Stomach (tissue), 9 donors: Measurements from ENCODE around the gene DOK3. TPM values are rescaled to one million over a fixed set of nuclear protein-coding genes. Genes with fewer than 3 reads are reported as not detected.
A peak's percentile ranks its signal among the peaks of the same experiment; 100 is the strongest.

Source experiments
- DNase-seq, 2 donors: peaks; one replicate each; pipeline versions ENCODE4 v3.0.0 to v3.0.0-alpha.2; 2013 to 2019
- H3K27ac ChIP-seq, 5 donors: fragments of 200-600 bp in 4 of 5; sonication (generic) in 4 of 5; one replicate each; pipeline ENCODE4 v1.5.1; 2013 to 2019; ENCODE audit warnings: mild to moderate bottlenecking in 1 of 5, moderate library complexity in 1 of 5
- H3K27me3 ChIP-seq, 3 donors: fragments of 200-600 bp; sonication (generic); one replicate each; pipeline ENCODE4 v1.5.1; 2017 to 2019; ENCODE audit warnings: mixed run types in 1 of 3
- H3K36me3 ChIP-seq, 4 donors: fragments of 200-600 bp; sonication (generic); 1 replicate in 3 of 4; 2 replicates in 1 of 4; pipeline ENCODE4 v1.5.1; 2016 to 2019
- H3K4me1 ChIP-seq, 4 donors: fragments of 200-600 bp; sonication (generic); one replicate each; pipeline ENCODE4 v1.5.1; 2016 to 2019
- H3K4me3 ChIP-seq, 4 donors: fragments of 200-600 bp; sonication (generic) in 3 of 4; one replicate each; pipeline ENCODE4 v1.5.1; 2016 to 2019; ENCODE audit warnings: mild to moderate bottlenecking in 1 of 4
- H3K9me3 ChIP-seq, 4 donors: fragments of 200-600 bp; sonication (generic); one replicate each; pipeline ENCODE4 v1.5.1; 2016 to 2019
- CTCF ChIP-seq, 7 experiments: fragments of 450-650 bp in 4 of 7; fragments of 200-600 bp in 3 of 7; sonication (generic) in 3 of 7; IDR thresholded peaks; one replicate each; pipeline ENCODE4 v1.5.1; 2016 to 2019; ENCODE audit warnings: antibody characterized with exemption in 7 of 7, control low read depth in 2 of 7, mild to moderate bottlenecking in 1 of 7
- EP300 ChIP-seq: sonication (generic); formaldehyde crosslinking; IDR thresholded peaks from one replicate; pipeline ENCODE4 v1.6.1; 2017; ENCODE audit warnings: antibody characterized with exemption
- POLR2A ChIP-seq, 4 donors: fragments of 450-650 bp; IDR thresholded peaks; one replicate each; pipeline ENCODE4 v1.6.1; 2016; ENCODE audit warnings: antibody characterized with exemption in 4 of 4, control low read depth in 2 of 4, mild to moderate bottlenecking in 1 of 4, moderate library complexity in 1 of 4
- POLR2AphosphoS5 ChIP-seq, 3 donors: sonication (generic); formaldehyde crosslinking; IDR thresholded peaks; one replicate each; pipeline ENCODE4 v1.6.1; 2016; ENCODE audit warnings: antibody characterized with exemption in 3 of 3
- WGBS, 5 donors: extraction: QIAGEN DNeasy Blood & Tissue Kit in 3 of 5; methylation state at CpG; one replicate each; pipeline versions ENCODE4 v1.1.5 to v1.1.7; 2013 to 2018; 5-methylcytosine and 5-hydroxymethylcytosine counted together
- intact Hi-C: fragments of 100-400 bp; cut with DNase I; formaldehyde crosslinking; loops from one replicate; pipeline ENCODE4 v1.15.1; 2023; ENCODE audit warnings: low total_unique reads
- polyA plus RNA-seq, 3 donors: library from polyadenylated mRNA; stranded (reverse); fragments of 200-250 nt; gene quantifications; one replicate each; pipeline ENCODE4 v1.2.3, GENCODE V29; 2013
- total RNA-seq, 5 donors: library from RNA; depleted of rRNA; stranded (reverse); fragments of >200 nt; gene quantifications; one replicate each; pipeline versions ENCODE4 v1.1.0 to v1.2.3, GENCODE V29; 2014 to 2016
- donor health status: healthy with polysubstance abuse.
- donor health status: Bipolar disorder and iron deficiency.
- donor health status: healthy.

Gene DOK3
- total and polyA plus RNA-seq, 8 donors: 0.43 to 31.2 (median 4.9) TPM; not detected in 1

- 1 to 4% (median 2%) methylated on average over 21 to 93 of the region's 93 CpGs for WGBS, 5 donors
- intact Hi-C loops: no loop called here
- Histone ChIP-seq H3K4me3 (peak overlapping the region; percentile 76 to 87 (median 82)), H3K27me3 (peaks cover 0 to 22% (median 3%) of the 10 kb centered on the region in 3 donors), H3K36me3 (peaks cover 1 to 11% (median 8%) of the 10 kb centered on the region in 4 donors), H3K9me3 (no peaks in the 10 kb centered on the region), H3K4me1 (peaks cover 20 to 82% (median 60%) of the 10 kb centered on the region in 4 donors), H3K27ac (peak overlapping the region; percentile 65 to 90 (median 82))
- TF ChIP-seq CTCF (IDR thresholded peaks at IDR 0.05): no peak
- no peak for TF ChIP-seq POLR2AphosphoS5 (IDR thresholded peaks at IDR 0.05)
- TF ChIP-seq POLR2A (IDR thresholded peaks at IDR 0.05): no peak
- TF ChIP-seq EP300: no peak
- DNase-seq: peak; percentile 52 to 89
These were observed 36.9 kb downstream of the DOK3 start for GRCh38 chr5:177472460-177473442.

DNA sequence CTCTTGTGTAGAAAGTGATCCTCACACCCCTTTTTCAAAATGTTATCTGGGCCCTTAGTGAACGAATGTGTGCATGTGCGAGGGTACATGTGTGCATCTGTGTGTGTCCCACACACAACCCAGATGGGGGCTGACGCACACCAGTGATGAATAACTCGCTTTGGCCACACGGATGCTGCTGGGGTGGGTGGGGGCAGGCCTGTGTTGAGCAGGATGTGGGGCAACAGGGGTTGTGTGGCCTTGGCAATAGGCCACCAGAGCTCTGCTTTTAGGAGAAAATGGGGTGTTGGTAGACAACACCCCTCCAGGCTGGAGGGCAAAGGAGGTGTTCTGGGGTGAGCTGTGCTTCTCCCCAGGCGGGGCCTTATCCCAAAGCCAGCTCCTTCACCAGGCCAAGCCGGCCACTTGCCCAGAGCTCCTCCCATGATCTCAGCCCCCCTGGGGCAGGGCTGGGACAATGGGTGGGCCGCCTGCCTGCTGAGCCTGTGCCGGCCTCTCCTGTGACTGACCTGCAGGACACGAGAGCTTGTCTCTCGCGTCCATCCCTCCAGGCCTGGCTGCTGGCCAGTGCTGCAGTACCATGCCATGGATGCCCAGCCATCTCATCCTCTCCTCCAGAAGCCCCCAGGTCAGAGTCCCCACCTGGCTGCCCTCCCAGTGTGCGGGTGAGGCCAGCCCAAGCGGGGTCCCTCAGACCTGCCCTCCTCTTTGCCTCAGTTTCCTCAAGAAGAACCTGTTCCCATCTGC, 37.8 kb downstream of the DOK3 start:
- TF ChIP-seq POLR2AphosphoS5 (IDR thresholded peaks at IDR 0.05): no peak
- TF ChIP-seq POLR2A (IDR thresholded peaks at IDR 0.05): no peak
- no peak for TF ChIP-seq CTCF (IDR thresholded peaks at IDR 0.05)
- TF ChIP-seq EP300: no peak
- Histone ChIP-seq H3K9me3 (no peaks in the 10 kb centered on the region), H3K27me3 (peaks cover 0 to 22% (median 3%) of the 10 kb centered on the region in 3 donors), H3K27ac (peak overlapping the region; percentile 14 to 90 (median 82)), H3K36me3 (peaks cover 11 to 21% (median 17%) of the 10 kb centered on the region in 4 donors), H3K4me3 (peak overlapping the region; percentile 76 to 87 (median 82)), H3K4me1 (peaks cover 20 to 75% (median 57%) of the 10 kb centered on the region in 4 donors)
- peak in 1 of 2 donors; percentile 50 for DNase-seq
- intact Hi-C loops: no loop called here
- 63 to 79% (median 68%) methylated on average over 8 to 14 of the region's 14 CpGs for WGBS, 5 donors

GRCh38 chr5:177470759-177471536, 38.7 kb downstream of the DOK3 start:
- H3K4me1 ChIP-seq: peaks cover 20 to 69% (median 53%) of the 10 kb centered on the region in 4 donors
- no peak overlapping the region for H3K4me3 ChIP-seq
- intact Hi-C loops: no loop called here
- no peaks in the 10 kb centered on the region for H3K9me3 ChIP-seq
- peak overlapping the region in 3 of 5 donors; percentile 79 to 90 (median 88) for H3K27ac ChIP-seq
- 78 to 88% (median 82%) methylated on average over 8 to 10 of the region's 10 CpGs for WGBS, 5 donors
- TF ChIP-seq EP300 (no peak), POLR2A (IDR thresholded peaks at IDR 0.05) (no peak), CTCF (IDR thresholded peaks at IDR 0.05) (no peak), POLR2AphosphoS5 (IDR thresholded peaks at IDR 0.05) (no peak)
- peaks cover 0 to 22% (median 3%) of the 10 kb centered on the region in 3 donors for H3K27me3 ChIP-seq
- DNase-seq: peak in 1 of 2 donors; percentile 57
- peaks cover 19 to 29% (median 25%) of the 10 kb centered on the region in 4 donors for H3K36me3 ChIP-seq
